Stimulated activated CD8-positive, alpha-beta memory T cell treated with anti-CD3 and anti-CD28 coated beads, Interleukin-15, amount 100 ng/mL, for 4 hours (primary cell): Measurements from ENCODE around the gene CHL1.
"Not testable (repeated sequence)": the region's sequence is repeated elsewhere in the genome, so short reads cannot be mapped to it uniquely, and the experiment has no call there.

ENCODE experiments used
- DNase-seq, 2 donors: peaks; one replicate each; pipeline ENCODE4 v3.0.0-alpha.2; 2020; ENCODE audit warnings: low read depth in 2 of 2

CHL1 gene

GRCh38 chr3:331881-332280 lies 135.3 kb downstream of the CHL1 start:
- DNase-seq: no peak

- no peak for DNase-seq
Measured at GRCh38 chr3:332701-333100, 136.1 kb downstream of the CHL1 start.

DNA sequence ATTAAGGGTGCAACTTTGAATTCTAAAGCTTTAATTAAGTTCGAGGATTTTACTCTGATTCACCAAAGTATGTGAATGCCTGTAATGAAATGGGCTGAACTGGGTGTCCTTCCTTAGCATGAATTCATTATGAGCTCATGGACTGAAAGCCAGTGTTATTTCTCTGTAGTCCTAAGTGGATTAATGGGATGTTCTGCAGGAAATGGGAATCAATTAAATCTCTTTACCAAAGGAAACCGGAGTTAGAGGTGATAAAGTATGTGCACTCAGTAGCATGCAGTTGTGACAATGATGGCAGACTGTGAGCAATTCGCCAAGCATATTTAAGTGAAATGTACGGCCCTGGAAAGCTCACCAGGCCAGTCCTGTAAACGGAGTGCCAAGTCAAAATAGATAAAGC lies 138.7 kb downstream of the CHL1 start:
- no peak for DNase-seq

- DNase-seq: no peak
Measured at GRCh38 chr3:339351-339750, 142.8 kb downstream of the CHL1 start.

GRCh38 chr3:341998-342397 lies 145.4 kb downstream of the CHL1 start:
- DNase-seq: no peak

DNA sequence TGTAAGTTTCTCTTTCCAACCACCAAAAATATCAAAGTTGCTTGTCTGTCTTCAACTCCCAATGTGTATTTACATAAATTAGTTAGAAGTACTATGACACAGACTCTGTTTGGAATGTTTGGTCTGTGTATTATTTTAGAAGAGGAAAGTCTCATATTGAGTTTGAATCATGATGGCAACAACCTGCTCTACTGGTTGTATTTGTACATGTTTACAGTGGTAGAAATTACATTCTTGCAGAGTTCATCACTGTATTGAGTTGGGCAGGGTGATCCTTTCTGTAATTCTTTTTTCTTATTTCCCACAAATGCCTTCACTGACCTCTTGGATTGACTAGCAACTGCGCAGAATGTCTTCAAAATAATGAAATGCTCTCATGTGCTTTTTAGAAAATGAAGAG lies 149.6 kb downstream of the CHL1 start:
- no peak for DNase-seq

DNA sequence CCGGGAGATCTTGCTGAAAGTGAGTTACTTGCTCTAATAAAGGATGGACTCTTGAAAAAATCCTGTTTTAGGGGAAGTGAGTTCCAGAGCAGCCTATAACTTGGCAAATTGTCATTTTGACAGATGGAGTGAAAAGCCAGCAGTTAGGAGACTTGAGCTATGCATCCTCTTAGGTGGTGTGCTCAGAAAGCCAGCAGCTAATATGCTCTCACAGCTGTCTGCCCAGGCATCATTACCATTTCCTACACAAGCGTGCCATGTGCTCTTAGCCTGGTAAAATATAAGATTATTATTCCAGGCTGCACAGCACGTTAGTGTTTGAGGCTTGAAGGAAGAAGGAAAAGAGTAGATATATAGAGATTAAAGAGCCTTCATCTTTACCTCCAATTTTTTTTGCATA lies 151.0 kb downstream of the CHL1 start:
- DNase-seq: no peak

- no peak for DNase-seq
Measured at GRCh38 chr3:350871-351371, 154.4 kb downstream of the CHL1 start.

GRCh38 chr3:352599-352998 lies 156.0 kb downstream of the CHL1 start:
- no peak for DNase-seq

- DNase-seq: no peak
Measured at GRCh38 chr3:353191-353739, 156.7 kb downstream of the CHL1 start.

- no peak for DNase-seq
Measured at GRCh38 chr3:354432-354831, 157.9 kb downstream of the CHL1 start.

GRCh38 chr3:355622-356021 lies 159.1 kb downstream of the CHL1 start:
- DNase-seq: no peak

DNA sequence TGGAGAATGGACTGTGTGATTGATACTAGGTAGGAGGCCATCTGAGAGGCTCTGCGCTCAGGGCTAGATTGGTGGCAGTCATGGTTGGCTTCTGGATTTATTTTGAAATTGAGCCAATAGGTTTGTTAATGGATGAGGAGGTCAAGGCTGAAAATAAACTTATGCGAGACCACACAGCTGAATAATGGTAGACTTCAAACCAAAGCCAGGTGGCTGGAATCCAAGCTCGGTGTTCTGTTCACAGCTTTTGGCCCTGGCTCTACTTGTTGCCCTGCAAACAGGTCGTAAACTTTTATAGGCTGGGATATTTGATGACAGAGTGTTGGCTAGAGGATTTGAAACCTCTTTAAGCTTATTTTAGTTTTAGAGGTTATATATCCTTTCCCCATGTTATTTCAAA lies 160.4 kb downstream of the CHL1 start:
- no peak for DNase-seq

DNA sequence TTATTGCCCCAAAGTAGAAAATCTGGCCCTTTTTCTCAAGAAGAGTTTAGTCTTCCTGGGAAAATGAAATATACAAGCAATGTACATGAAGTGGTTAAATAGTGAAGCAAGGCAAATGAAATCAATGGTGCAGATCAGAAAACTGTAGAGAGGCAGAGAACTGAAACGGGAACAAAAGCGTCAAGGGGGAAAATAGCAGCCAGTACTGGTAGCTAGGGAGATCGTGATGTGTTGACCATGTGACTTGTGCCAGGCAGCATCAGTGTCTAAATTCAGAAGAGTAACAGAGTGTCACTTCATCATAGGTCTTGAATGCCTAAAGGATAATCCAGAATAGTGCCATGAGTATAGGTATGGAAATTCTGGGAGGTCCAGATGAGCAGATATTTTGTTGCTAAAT lies 163.1 kb downstream of the CHL1 start:
- no peak for DNase-seq

DNA sequence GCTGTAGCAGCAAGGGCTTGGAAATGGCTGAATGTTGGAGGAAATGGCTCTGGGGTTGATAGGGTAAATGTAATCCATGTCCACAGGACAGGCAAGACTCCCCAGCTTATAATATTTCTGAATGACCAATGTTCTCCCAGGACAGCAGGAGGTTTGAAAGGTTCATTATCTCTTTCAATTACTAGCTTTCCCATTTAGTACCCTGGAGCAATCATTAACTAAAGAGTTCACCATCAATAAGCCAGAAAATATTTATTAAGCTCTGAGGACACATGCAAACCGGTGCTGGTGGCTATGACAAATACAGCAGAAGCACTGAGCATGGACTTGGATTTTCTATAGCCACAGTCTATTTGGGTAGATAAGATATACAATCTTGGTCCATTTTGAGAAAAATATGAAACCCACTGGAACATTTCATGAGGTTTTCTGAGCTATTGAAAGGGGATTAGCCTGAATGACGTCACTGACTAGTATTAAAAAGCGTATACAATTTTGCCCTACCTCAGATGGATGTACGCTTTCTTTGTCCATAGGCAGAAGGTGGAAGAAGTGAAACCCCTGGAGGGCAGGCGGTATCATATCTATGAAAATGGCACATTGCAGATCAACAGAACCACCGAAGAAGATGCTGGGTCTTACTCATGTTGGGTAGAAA lies 166.2 kb downstream of the CHL1 start:
- no peak for DNase-seq

DNA sequence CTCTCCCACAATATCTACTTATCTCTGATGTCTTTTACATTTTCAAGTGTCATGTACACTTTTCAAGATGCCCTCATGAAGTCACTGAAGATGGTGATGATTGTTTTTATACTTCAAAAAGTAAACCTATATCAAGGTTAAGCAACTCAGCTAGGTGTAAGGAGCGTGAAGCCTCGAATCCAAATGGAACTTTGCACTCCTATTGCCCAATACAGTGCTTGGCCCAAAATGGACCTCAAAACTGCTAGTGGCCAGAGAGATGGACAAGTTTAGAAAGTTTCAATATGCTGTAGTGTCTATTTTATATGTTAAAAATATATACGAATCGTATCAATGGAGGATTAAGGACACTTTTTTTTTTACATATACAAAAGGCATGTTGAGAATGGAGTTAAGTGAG lies 167.7 kb downstream of the CHL1 start:
- no peak for DNase-seq

DNA sequence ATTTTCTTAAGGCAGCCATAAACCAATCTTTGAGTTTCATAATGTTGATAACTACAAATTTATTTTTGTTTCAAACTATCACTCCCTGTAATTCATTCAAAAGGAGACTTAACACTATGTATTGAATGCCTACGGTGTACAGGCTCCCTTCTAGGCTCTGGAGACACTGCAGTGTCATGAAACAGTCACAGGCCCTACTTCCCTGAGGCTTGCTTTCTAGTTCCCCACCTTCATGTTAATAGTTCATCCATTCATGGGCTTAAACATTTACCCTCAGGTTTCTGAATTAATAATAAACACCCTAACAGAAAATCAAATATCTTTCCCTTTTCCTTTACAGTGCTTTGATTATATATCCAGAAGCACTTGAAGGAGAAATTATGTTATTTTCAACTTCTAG lies 168.7 kb downstream of the CHL1 start:
- DNase-seq: no peak

DNA sequence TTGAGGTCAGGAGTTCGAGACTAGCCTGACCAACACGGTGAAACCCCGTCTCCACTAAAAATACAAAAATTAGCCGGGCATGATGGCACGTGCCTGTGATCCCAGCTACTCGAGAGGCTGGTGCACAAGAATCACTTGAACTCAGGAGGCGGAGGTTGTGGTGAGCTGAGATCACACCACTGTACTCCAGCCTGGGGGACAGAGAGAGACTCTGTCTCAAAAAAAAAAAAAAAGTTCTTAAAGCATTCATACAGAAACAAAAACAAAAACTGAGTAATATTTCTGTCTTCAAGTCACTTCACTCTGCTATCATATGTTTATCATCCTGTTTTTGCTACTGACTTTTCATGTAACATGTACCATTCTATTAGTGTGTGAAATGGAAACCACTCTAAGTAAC lies 169.7 kb downstream of the CHL1 start:
- not testable (repeated sequence) for DNase-seq

DNA sequence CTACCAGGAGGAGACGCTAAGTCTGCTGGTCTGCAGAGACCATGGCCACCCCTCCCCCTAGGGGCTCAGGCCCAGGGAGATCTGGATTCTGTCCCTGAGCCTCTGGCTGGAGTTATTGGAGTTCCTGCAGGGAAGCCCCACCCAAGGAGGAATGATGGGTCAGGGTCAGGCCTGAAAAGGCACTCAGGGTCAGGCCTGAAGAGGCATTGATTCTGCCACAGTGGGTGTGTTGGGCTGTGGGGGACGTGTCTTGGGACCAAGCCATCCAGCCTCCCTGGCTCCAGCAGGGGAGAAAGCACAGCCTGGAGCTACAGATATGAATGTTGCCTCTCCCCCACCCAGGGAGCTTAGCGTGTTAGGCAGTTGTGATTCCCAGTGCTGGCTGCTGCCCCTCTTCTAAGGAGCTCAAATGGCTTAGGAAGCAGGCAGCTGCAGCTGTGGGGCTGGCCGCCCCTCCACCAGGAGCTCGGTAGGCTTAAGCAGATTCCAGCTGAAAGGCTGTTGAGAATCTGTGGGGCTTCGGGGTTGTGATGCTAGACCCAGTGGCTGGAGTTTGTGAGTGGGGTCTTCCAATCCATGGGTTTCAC lies 176.7 kb downstream of the CHL1 start:
- no peak for DNase-seq

DNA sequence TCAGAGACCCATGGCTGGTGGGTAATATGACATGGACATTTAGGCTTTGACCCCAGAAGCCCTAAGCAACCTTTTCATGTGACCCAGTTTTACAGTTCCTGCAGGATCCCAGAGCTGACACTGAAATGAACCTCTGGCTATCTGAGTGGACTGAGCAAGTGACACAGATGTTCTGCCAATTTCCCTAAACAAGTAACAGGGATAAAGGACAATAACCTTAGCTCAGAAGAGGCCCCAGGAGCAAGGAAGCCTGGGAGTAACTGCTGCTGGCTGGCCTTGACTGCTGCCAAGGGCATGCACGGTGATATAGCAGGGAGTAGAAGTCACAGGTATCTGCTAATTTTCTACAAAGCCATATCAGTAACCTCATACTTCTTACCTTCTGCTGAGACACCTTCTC lies 177.9 kb downstream of the CHL1 start:
- DNase-seq: no peak

- DNase-seq: no peak
Measured at GRCh38 chr3:377158-377561, 180.6 kb downstream of the CHL1 start.

- no peak for DNase-seq
Measured at GRCh38 chr3:380801-381200, 184.2 kb downstream of the CHL1 start.

- DNase-seq: no peak
Measured at GRCh38 chr3:385151-385550, 188.6 kb downstream of the CHL1 start.

- DNase-seq: no peak
Measured at GRCh38 chr3:394775-395174, 198.2 kb downstream of the CHL1 start.
